GM21381 (cell line): ENCODE data around the gene ERMN.

Experiments
- ATAC-seq: cut with Tn5 transposase; IDR thresholded peaks from one replicate; pipeline ENCODE4 v1.9.1; 2021; ENCODE audit warnings: mild to moderate bottlenecking, moderate library complexity; ENCODE audit not compliant: unreplicated experiment

The ERMN gene

GRCh38 chr2:157333304-157334047 is 7.9 kb upstream of the ERMN start:
- no peak for ATAC-seq

- ATAC-seq = no peak
Observed at GRCh38 chr2:157329524-157329923, 3.9 kb upstream of the ERMN start.

GRCh38 chr2:157327621-157328500 is 2.2 kb upstream of the ERMN start:
- ATAC-seq = peak; percentile 98

GRCh38 chr2:157327200-157327599 is 1.6 kb upstream of the ERMN start:
- peak; percentile 32 for ATAC-seq

- no peak for ATAC-seq
Observed at GRCh38 chr2:157326698-157327097, 1.1 kb upstream of the ERMN start.

GRCh38 chr2:157324331-157324843 is 1.2 kb downstream of the ERMN start:
- no peak for ATAC-seq

GRCh38 chr2:157322432-157322831 is 3.2 kb downstream of the ERMN start:
- ATAC-seq = no peak

- ATAC-seq = no peak
Observed at GRCh38 chr2:157321466-157321865, 4.2 kb downstream of the ERMN start.

- ATAC-seq = no peak
Observed at GRCh38 chr2:157320409-157320808, 5.2 kb downstream of the ERMN start.

- no peak for ATAC-seq
Observed at GRCh38 chr2:157319795-157320194, 5.8 kb downstream of the ERMN start.

- no peak for ATAC-seq
Observed at GRCh38 chr2:157318884-157319283, 6.7 kb downstream of the ERMN start.

GRCh38 chr2:157315901-157316300 is 9.7 kb downstream of the ERMN start:
- no peak for ATAC-seq

GRCh38 chr2:157312866-157313486 is 12.6 kb downstream of the ERMN start:
- ATAC-seq = no peak

- no peak for ATAC-seq
Observed at GRCh38 chr2:157311706-157312105, 13.9 kb downstream of the ERMN start.

GRCh38 chr2:157309878-157310277 is 15.7 kb downstream of the ERMN start:
- no peak for ATAC-seq

GRCh38 chr2:157307021-157307420 is 18.6 kb downstream of the ERMN start:
- no peak for ATAC-seq

GRCh38 chr2:157305723-157306110 is 19.9 kb downstream of the ERMN start:
- ATAC-seq = no peak

GRCh38 chr2:157304811-157305722 is 20.6 kb downstream of the ERMN start:
- no peak for ATAC-seq

- no peak for ATAC-seq
Observed at GRCh38 chr2:157303612-157304011, 22.0 kb downstream of the ERMN start.

GRCh38 chr2:157302492-157303099 is 23.0 kb downstream of the ERMN start:
- ATAC-seq = peak; percentile 82
